M059J (cell line): ENCODE measurements around the gene FERMT2. TPM values are rescaled to one million over a fixed set of nuclear protein-coding genes. Genes with fewer than 3 reads are reported as not detected.

Experiments used
- DNase-seq: peaks from one replicate; pipeline ENCODE4 v3.0.0-alpha.2; 2012; ENCODE audit warnings: low read depth
- total RNA-seq: library from RNA; depleted of rRNA; stranded (reverse); fragments of >200 nt; shearing (Covaris generic); gene quantifications from 2 replicates; pipeline ENCODE4 v1.2.3, GENCODE V29; 2014; rRNA removed

Gene FERMT2
- total RNA-seq, 1 experiment from 2014 or later, result 80.1 TPM

- no peak for DNase-seq
Observed at GRCh38 chr14:52829527-52830185, 121.2 kb downstream of the FERMT2 start.

GRCh38 chr14:52827426-52827825 lies 123.4 kb downstream of the FERMT2 start:
- DNase-seq, result no peak

GRCh38 chr14:52825085-52825484 lies 125.8 kb downstream of the FERMT2 start:
- DNase-seq, result no peak

GRCh38 chr14:52824462-52824861 lies 126.4 kb downstream of the FERMT2 start:
- DNase-seq, result no peak

GRCh38 chr14:52821805-52822250 lies 129.0 kb downstream of the FERMT2 start:
- DNase-seq, result no peak

GRCh38 chr14:52808101-52808500 lies 142.7 kb downstream of the FERMT2 start:
- DNase-seq, result no peak

Other genes with a start within 250 kb of the FERMT2 start
- gene PSMC6, start 243.8 kb downstream of the FERMT2 start, total RNA-seq, result 131 and 189 TPM in 2 replicates
- 17.0 and 17.7 TPM in 2 replicates for gene STYX, start 220.9 kb downstream of the FERMT2 start, total RNA-seq
- 16.5 and 40.7 TPM in 2 replicates for gene GNPNAT1, start 159.4 kb downstream of the FERMT2 start, total RNA-seq
- gene DDHD1, start 202.3 kb upstream of the FERMT2 start, total RNA-seq, result 5.0 and 6.7 TPM in 2 replicates